HK-2 (cell line): ENCODE measurements around the gene KRTAP12-1.
"Not testable (repeated sequence)": the region's sequence is repeated elsewhere in the genome, so short reads cannot be mapped to it uniquely, and the experiment has no call there.

Experiments
- DNase-seq: peaks from one replicate; pipeline ENCODE4 v3.0.0-alpha.2; 2018; ENCODE audit not compliant: unreplicated experiment

Gene KRTAP12-1

DNA sequence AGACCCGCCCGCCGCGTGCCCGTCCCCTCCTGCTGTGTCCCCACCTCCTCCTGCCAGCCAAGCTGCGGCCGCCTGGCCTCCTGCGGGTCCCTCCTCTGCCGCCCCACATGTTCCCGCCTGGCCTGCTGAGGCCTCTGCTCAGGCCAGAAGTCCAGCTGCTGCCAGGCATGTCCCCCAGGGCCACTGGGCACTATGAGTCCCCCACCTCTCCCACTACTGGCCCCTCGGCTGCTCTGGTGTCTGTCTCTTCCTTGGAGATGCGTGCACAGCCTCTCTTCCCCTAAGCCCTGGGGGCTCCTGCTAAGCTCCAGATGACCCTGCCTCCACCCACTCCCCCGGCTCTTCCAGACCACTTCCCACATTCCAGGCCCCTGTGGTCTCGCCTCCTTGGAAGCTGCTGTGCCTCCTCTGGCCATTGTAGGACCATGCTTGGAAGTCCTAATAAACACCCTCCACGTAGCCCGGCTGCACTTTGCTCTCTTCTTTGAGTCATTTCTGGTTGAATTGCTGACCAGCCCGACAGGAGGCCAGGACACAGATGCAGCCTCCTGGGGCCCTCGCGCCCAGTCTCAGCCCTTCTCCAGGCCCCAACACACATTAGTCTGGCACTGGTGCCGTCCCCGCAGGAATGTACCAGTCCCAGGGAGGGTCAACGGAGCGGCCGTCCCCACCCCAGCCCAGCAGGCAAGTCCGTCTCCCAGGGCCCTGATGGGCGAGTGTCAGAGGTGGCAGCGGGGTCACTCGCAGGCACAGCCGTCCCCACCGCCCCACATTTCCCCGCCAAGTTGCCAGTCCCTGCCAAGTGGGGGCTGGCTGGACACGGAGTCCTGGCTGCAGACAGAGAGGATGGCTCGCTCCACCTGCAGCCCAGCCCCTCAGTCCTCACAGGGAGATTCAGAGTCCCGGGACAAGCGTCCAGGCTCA is 16.1 kb upstream of the KRTAP12-1 start:
- DNase-seq = no peak

DNA sequence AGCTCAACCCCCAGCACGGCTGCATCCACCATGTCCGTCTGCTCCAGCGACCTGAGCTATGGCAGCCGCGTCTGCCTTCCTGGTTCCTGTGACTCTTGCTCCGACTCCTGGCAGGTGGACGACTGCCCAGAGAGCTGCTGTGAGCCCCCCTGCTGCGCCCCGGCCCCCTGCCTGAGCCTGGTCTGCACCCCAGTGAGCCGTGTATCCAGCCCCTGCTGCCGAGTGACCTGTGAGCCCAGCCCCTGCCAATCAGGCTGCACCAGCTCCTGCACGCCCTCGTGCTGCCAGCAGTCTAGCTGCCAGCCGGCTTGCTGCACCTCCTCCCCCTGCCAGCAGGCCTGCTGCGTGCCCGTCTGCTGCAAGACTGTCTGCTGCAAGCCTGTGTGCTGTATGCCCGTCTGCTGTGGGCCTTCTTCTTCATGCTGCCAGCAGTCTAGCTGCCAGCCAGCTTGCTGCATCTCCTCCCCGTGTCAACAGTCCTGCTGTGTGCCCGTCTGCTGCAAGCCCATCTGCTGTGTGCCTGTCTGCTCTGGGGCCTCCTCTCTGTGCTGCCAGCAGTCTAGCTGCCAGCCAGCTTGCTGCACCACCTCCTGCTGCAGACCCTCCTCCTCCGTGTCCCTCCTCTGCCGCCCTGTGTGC is 15.3 kb upstream of the KRTAP12-1 start, which contains the start of gene KRTAP10-12:
Gene KRTAP10-12 (plus strand): TSS at position 1 of the 639 bp plus-strand sequence. CDS start 30 bp downstream, at position 31.
- DNase-seq = not testable (repeated sequence)

- DNase-seq = no peak
Observed at GRCh38 chr21:44696572-44696971, 14.6 kb upstream of the KRTAP12-1 start.

DNA sequence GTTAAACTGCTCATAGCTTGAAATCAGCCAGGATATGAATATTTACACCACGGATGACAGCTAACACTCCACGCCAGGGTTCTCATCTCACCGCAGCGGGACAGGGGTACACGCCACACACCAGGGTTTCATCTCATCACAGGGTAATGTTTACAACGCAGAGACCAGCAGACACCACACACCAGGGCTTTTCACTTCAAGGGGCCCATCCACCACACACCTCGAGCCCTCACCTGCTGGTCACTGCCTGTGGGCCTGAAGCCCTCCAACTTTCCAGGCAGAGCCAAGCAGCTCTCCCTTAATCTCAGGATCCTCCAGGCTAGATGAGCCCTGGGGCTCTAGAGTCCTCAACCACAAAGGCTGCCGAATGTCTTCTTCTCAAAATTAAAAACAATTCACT is 13.7 kb upstream of the KRTAP12-1 start:
- DNase-seq = no peak

DNA sequence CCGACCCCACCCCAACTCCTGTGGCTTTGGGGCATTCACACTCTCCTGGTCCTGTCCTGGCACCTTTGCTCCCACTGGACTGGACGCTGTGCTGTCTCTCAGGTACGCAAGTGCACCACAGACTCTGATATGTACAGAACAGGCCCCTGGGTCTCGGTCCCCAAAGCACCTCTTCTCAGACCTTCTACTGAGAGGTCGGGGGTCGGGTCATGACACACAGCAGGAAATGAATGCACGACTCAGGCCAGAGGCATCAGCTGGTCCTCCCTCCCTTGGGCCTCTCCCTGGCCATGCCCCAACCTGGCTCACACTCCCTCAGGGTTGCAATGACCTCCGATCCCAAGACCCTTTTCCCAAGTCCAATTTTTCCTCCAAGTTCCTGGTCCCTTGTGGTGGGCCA is 13.2 kb upstream of the KRTAP12-1 start:
- DNase-seq = no peak

- DNase-seq = no peak
Observed at GRCh38 chr21:44694776-44695175, 12.8 kb upstream of the KRTAP12-1 start.

DNA sequence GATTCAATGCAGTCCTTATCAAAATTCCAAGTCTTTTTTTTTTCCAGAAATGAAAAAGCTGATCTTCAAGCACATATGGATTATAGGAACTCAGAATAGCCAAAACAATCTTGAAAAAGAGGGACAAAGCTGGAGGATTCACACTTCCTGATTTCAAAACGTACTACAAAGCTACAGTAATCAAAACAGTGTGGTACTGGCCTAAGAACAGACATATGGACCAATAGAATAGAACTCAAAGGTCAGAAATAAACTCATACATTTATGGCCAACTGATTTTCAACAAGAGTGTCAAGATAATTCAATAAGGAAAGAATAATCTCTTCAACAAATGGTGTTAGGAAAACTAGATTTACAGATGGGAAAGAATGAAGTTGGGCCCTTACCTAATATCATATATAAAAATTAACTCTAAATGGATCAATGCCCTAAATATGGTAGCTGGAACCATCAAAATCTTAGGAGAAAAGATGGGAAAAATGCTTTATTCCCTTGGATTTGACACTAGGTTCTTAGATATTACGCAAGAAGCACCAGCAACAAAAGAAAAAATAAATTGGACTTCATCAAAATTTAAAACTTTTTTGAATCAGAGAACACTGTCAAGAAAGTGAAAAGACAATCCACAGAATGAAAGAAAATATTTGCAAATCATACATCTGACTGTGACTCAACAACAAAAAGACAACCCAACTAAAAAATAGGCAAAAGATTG is 11.0 kb upstream of the KRTAP12-1 start:
- no peak for DNase-seq

GRCh38 chr21:44691686-44692085 is 9.7 kb upstream of the KRTAP12-1 start:
- no peak for DNase-seq

DNA sequence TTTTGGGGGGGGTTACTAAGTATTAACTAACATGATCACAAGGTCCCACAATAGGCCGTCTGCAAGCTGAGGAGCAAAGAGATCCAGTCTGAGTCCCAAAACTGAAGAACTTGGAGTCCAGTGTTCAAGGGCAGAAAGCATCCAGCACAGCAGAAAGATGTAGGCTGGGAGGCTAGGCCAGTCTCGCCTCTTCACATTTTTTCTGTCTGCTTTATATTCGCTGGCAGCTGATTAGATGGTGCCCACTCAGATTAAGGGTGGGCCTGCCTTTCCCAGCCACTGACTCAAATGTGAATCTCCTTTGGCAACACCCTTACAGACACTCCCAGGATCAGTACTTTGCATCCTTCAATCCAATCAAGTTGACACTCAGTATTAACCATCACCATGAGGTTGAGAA is 7.8 kb upstream of the KRTAP12-1 start:
- DNase-seq = not testable (repeated sequence)

DNA sequence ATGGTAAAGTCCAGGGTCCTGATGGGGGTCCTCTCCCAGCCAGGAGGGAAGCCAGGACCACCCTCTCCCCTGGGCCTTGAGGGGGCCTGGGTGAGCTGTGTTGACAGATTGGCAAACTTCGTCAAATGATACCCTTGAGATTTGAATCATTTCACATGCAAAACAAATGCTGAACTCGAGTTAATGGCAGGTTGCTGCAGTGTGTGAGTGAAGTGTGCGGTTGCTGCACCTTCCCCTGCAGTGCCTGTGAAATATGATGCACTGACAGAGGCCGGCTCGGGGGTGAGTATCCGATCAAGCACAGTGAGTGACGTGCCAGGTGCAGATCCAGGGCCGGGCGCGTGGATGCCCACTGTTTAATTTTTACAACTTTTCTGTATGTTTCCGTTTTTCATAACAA is 5.7 kb upstream of the KRTAP12-1 start:
- no peak for DNase-seq

DNA sequence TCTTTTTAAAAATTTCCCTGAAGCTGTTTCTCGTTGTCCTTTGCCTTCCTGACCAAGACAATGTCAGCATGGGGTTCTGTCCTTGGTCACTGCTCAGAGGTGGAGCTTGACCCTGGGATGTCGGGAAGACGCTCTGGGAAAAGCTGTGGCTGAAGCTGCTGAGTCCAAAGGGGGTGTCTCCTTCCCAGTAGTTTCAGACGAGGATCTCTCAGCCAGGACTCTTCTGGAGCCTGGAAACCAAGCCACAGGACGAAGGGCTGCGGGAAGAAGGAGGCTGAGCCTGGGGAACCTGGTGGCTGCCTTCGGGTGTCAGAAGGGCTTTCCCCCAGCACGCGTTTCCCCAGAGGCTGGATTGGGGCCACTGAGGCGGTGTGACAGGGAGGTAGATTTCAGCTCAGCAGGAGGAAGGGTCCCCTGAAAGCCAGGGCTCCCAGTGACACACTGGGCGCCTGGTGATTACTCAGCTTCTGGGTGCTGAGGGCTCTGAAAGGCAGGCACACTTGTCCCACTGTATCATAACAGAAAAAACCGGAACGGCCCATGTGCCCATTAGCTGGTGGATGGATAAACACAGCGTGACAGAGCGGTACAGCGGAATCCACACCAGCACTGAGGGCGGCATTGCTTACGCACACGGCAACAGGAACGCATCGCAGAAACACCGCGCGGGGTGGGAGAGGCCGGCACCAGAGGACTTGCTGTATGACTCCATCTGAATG is 5.0 kb upstream of the KRTAP12-1 start:
- DNase-seq = no peak

GRCh38 chr21:44686000-44686781 is 4.2 kb upstream of the KRTAP12-1 start:
- no peak for DNase-seq

DNA sequence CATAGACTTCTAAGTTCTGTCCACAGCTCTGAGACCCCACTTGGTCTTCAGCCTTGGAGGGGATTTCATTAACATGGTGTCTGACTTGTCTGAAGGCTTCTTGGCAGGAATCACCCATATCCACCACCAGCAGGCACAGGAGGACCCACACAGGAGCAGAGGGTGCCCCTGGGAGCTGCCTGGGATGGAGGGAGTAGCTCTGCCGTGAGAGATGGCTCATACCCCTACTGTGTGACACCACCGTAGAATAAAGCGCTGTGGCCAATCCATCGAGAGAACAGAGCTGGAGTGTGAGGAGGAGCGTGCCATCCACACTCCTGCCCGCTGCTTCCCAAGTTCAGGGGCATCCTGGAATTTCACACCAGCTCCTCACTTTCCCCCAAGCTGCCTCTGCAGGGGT is 3.1 kb upstream of the KRTAP12-1 start:
- DNase-seq = not testable (repeated sequence)

- DNase-seq = no peak
Observed at GRCh38 chr21:44684483-44684882, 2.5 kb upstream of the KRTAP12-1 start.

DNA sequence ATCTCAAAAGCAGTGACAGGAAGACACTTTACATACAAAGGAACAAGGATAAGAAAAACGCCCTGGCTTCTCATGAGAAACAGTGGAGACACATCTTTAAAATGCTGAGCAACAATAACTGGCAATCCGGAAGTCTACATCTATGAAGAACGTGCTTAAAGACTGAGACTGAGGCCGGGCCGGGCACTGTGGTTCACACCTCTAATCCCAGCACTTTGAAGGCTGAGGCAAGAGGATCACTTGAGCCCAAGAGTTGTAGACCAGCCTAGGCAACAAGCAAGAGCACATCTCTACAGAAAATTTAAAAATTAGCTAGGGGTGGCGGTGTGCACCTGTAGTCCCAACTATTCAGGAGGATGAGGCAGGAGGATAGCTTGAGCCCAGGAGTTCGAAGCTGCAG is 2.1 kb upstream of the KRTAP12-1 start:
- no peak for DNase-seq

DNA sequence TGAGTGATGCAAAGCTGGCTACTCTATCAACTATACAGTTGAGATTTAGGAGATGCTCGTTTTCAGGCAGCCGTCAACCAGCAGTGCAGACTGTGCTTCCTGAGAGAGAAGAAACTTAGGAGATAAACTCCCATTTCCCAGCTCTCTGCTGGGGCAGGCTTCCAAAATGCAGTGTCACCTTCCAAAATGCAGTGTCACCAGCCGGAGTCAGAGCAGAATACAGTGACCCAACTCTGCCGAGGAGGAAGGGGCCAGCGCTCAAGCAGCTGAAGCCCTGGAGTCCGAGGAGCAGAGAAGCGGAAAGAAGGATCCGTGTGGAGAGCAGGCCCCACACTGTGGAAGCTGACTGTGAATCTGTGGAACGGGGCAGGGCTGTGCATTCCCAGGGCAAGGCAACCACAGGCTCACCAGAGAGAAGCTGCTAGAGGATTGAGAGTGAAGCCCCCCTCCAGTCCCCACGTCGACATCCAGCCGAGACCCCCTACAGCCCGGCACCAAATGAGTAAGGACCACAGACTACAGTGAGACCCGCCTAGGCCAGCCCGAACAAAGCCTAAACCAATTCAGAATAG is 703 bp upstream of the KRTAP12-1 start:
- no peak for DNase-seq

- DNase-seq = no peak
Observed at GRCh38 chr21:44681152-44681551, 811 bp downstream of the KRTAP12-1 start.

DNA sequence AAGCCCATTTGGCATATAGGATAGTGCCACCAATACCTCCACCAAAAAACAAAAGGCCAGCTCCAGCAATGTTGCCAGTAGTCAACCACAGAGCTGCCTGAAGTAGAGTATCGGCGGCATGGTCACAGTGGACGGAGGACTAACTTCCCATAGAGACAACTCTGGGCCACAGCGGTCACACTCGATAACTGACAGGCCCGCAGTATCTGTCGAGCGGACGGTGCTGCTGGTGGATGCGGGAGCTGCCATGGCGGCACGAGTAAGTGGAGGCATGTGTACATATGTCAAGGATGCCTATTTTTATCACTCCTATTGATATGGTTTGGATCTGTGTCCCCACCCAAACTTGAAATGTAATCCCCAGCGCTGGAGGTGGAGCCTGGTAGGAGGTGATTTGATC is 4.1 kb downstream of the KRTAP12-1 start:
- no peak for DNase-seq

- no peak for DNase-seq
Observed at GRCh38 chr21:44671911-44672310, 10.1 kb downstream of the KRTAP12-1 start.

DNA sequence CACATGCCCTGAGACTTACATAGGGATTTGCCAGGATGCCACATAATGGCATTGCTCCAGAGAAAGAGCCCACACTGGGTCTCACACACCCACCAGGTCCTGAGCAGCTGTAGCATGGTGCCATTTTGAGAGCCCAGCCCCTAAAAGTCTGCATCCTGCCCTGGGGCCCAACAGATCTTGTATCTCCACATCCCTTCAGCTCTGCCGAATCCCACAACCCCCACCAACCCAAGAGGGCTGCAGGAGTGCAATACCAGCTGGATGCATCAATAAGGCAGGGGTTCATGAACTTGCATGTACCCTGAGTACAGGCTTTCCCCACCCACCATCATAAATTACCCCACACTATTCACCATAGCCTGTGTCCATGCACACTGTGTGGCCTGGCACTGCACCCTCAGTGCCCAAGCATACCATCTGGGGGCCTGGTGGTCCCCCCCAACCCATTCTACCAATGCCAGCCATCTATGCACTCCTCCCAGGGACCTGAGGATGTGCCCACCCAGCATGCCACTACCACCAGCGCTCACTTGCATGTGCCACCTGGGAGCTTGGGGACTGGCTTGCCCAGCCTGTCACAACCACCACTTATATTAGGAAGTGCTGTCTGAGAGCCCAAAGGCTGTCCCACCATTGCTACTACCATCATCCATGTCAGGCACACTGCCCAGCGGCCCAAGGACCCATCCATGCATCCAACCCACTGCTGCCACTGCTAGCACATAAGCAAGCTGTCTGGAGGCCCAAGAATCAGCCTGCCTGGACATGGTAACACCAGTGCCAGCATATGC is 11.1 kb downstream of the KRTAP12-1 start:
- no peak for DNase-seq
